NCI-H1436 (cell line): ENCODE results near the gene SPATS2.
A peak's percentile ranks its signal among the peaks of the same experiment; 100 is the strongest.

ENCODE experiments used
- DNase-seq: peaks from one replicate; lab custom pipeline; 2025; lab: John Stamatoyannopoulos, UW

Gene SPATS2

GRCh38 chr12:49541140-49541861, 174.0 kb downstream of the SPATS2 start:
- no peak for DNase-seq

DNA sequence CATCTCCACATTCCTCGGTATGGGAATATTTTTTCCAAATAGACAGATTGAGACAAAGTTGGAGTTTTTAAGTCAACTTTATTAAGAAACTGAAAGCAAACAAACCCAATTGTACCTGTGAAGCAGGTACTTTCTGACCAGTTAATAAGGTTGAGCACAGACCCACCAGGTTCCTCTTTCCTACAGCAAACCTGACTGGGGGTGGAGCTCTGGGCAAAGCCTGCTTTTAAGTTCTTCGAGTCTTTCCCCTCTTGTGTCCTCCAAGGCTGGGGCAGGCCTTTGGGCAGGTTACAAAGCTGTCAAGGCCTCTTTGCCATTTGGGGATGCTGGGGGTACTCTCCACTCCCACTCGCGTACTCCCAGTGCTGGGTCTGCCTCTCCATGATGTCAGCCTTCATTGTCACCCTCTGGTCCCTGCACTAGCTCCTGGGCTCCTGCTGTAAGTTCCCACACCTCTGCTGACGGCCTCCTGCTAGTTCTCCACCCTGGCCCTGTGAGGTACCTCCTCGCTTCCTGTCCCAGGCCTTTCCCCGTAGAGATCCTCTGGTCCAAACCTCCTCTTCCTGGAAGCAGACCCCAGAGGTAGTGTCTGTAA, 174.7 kb downstream of the SPATS2 start:
- no peak for DNase-seq

DNA sequence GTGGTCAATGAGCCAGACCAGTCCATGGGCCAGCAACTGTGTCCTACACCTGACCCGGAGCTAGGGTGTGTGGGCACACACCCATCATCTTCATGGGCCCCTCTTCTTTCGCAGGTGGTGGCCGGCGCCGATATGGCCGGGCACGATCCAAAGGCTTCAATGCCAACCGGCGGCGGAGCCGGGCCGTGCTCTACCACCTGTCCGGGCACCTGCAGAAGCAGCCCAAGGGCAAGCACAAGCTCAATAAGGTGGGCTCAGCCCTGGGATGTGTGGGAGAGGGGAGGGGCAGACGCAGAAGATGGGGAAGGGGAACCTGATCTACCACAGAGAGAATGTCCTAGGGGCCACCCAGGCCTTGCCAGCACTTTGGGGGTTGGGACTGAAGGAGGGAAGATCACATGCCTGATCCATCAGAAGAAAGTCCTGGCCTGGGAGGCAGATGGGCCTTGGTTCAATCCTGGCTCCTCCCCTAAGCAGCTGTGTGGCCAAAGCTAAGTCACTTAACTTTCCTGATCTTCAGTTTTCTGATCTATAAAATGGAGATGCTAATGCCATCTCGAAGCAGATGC, 175.4 kb downstream of the SPATS2 start:
- DNase-seq, result no peak

- DNase-seq, result no peak
Observed at GRCh38 chr12:49543221-49543913, 176.1 kb downstream of the SPATS2 start.

DNA sequence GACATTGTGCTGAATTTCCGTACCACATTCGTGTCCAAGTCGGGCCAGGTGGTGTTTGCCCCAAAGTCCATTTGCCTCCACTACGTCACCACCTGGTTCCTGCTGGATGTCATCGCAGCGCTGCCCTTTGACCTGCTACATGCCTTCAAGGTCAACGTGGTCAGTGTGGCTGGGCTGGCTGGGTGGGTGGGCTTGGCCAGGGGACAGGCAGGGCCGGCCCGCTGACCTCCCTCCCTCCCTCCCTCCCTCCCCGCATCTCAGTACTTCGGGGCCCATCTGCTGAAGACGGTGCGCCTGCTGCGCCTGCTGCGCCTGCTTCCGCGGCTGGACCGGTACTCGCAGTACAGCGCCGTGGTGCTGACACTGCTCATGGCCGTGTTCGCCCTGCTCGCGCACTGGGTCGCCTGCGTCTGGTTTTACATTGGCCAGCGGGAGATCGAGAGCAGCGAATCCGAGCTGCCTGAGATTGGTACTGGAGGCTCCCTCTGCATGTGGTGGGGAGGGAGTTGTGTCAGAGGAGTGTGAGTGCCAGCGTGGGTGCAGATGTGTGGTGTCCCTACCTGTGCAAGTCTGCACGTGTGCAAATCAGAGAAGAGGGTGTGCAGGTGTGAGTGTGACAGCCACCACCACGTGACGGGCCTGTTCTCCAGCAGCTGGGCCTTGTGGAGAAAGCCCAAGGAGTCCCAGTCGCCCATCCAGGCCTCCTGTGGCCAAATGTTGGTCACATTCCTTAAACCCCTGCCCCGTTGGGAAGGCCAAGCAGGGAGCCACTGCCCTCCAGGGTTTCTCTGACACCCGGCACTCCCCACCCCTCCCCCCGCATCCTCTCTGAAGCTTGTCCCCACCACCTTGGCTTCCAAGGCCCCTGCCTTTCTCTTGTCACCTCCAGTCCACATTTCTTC, 176.9 kb downstream of the SPATS2 start:
- DNase-seq, result no peak

DNA sequence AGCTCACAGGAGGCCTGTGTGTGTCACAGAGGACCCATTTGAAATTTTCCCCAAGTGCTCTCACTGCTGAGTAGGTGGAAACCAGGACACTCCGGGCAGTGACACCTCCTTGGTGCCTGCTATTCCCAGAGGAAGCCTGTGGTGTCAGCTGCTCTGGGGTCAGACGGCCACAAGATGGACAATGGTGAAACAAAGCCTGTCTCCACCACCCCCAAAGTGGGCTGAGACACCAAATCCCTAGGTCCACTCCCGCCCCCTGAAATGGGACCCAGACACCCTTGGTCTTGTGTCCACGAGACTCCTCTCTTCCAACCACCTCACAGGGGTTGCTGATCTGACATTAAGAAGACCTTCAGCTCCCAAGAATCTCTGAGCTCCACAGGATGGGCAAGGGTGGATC, 178.6 kb downstream of the SPATS2 start:
- DNase-seq, result no peak

DNA sequence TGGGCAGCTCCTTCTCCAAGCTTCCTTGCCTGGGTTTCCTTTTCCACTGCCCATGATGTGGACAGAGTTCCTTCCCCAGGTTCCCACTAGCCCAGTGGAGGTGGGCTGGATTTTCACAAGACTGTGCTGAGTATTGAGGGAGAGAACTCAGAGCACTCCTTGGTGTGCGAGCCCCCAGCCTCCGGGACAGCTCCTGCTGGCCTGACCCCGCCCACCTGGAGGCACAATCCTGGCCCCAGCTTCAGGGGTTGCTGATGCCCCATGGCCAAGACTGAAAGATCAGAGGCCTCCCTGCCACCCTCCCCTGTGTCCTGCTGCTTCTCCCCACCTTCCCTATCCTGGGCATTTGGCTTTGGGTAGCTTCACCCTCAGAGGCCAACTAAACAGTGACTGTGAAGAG, 179.2 kb downstream of the SPATS2 start:
- no peak for DNase-seq

GRCh38 chr12:49547090-49547690, 179.9 kb downstream of the SPATS2 start:
- no peak for DNase-seq

GRCh38 chr12:49548481-49548821, 181.2 kb downstream of the SPATS2 start:
- DNase-seq, result no peak

DNA sequence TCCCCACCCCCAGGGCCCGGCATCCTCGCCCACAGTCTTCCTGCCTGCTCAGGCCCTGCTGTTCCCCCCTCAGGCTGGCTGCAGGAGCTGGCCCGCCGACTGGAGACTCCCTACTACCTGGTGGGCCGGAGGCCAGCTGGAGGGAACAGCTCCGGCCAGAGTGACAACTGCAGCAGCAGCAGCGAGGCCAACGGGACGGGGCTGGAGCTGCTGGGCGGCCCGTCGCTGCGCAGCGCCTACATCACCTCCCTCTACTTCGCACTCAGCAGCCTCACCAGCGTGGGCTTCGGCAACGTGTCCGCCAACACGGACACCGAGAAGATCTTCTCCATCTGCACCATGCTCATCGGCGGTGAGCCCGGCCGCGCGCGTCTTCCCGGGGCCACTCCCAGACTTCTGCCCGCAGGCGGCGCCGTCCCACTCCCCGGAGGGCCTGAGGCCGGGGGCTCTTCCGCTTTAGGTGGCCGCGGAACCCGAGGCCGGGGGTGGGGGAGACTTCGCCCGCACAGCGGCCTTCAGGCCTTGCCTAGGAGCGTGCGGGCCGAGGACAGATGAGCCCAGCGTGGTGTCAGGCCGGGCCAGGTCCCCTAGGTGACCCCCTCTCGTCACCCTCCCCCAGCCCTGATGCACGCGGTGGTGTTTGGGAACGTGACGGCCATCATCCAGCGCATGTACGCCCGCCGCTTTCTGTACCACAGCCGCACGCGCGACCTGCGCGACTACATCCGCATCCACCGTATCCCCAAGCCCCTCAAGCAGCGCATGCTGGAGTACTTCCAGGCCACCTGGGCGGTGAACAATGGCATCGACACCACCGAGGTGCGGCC, 181.8 kb downstream of the SPATS2 start:
- DNase-seq, result no peak

- DNase-seq, result peak; percentile 79
Observed at GRCh38 chr12:49549735-49550692, 182.8 kb downstream of the SPATS2 start.

DNA sequence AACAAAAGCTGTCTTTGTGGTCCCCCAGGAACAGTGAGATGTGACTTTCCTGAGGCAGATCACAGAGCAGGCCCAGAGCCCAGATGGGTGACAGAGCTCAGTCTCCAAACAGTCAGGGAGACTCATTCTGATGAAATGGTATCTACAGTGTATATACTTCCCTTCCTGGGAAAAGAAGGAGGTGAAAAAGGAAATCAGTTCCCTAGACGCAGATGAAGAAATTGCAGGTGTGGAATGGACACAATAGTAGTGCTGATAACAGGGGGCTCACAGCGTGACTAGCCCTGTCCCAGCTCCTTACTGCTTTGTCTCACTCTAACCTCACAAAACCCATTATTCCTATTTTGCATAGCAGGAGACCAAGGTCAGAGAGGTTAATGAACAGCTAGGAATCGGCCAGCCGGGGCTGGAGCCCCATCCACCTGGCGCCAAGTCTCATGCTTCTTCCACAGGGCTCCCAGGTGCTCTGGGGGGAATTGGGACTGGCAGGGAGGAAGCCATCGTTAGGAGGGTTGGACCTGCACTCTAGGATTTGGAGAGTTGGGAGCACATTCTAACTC, 183.5 kb downstream of the SPATS2 start:
- DNase-seq, result no peak

DNA sequence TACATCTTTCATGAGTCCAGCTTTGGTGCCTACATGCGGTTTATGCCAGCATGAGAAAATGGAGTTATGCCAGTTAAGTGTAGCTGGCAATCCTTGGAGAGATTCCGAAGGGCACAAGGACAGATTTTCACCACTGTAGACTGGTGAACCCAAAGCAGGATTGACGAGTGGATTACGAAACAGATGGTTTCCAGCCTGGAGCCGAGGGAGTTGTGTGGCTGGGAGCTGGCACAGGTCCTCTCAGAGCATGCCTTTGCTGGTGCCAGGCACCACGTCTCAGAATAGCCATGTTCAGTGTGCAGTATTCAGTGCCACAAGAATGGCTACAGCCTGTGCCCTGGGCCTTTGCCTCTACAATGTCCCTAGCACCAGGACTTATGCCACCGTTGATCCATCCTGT, 184.8 kb downstream of the SPATS2 start:
- DNase-seq, result no peak

DNA sequence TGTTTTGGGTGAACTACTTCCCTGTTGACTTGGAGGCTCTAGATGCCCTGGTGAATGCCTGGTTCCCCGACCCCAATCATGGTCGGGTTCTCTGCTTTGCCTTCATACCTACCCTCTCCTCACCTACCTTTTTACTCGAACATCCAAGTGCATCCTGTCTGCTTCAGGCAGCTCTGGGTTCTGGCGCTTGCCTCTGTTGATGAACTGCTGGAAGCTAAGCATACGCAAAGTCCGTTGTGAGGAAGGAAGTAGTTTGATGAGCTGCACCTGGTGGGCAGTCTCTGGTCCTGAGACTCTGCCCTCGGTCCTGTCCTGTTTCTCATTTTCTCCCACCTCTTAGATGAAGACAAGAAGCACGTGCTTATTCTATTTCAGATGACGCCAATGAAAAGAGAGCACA, 185.2 kb downstream of the SPATS2 start:
- DNase-seq, result no peak

- no peak for DNase-seq
Observed at GRCh38 chr12:49552899-49553298, 185.6 kb downstream of the SPATS2 start.

DNA sequence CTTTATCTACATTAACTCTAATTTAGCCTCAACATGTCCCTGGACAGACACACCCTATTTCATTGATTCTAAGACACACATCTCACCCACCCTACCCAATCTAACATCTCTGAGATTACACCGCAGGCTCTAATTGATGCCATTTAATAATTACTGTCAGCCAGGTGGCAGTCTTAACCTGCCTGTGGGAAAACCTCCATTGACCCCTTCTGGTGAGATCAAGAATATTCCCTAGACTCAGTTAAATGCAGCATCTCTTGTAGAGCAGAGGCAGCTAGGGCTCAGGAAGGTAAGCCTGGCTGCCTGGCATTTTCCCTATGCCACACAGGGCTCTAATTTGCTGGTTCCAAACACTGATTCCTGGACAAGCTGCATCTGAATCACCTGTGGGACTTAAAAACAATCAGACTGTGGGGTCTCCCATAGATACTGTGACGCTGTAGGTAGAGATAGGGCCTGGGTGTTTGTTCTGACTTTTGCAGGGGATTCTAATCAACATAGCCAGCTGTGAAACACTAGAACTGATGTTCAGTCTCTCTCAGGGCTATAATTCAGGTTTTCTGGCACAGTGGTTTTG, 186.3 kb downstream of the SPATS2 start:
- DNase-seq, result peak; percentile 71

DNA sequence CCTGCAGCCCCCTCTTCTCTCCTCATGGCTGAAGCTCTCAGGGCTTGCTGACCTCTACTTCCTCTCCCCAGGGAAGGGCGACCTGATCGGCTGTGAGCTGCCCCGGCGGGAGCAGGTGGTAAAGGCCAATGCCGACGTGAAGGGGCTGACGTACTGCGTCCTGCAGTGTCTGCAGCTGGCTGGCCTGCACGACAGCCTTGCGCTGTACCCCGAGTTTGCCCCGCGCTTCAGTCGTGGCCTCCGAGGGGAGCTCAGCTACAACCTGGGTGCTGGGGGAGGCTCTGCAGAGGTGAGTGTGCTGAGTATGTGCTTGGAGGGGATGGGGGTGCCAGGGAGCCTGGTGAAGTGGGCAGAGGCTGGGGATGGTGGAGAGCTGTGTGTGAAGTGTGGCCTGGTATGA, 187.0 kb downstream of the SPATS2 start:
- DNase-seq, result no peak

DNA sequence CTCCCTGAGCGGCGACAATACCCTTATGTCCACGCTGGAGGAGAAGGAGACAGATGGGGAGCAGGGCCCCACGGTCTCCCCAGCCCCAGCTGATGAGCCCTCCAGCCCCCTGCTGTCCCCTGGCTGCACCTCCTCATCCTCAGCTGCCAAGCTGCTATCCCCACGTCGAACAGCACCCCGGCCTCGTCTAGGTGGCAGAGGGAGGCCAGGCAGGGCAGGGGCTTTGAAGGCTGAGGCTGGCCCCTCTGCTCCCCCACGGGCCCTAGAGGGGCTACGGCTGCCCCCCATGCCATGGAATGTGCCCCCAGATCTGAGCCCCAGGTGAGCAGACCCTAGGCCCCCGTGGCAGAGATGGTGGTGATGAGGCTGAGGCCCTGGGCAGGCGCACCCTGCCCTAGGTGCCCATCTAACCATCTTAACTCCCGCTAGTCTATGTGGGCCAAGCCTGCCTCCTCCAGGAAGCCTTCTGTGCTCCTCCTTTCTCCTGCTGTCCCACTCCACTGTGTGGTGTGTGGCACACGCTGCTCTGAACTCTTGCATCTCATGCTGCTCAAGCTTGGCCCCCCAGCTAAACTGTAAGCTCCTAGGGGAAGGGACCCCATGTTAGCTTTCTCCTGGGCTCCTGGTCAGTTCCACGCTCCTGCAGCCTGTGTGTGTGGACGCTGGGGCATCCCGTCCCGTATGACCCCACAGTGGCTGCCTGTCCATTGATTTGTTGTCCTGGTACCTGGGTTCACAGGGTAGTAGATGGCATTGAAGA, 188.5 kb downstream of the SPATS2 start:
- DNase-seq, result no peak
